Activated CD4-positive, alpha-beta T cell treated with anti-CD3 and anti-CD28 coated beads, Interleukin-10, Interleukin-2, amounts not matched to agents 100 ng/mL and 50 ng/mL, durations not matched to agents 16 hours and 8 hours (primary cell): Measurements from ENCODE around the gene RALGAPB.
A peak's percentile ranks its signal among the peaks of the same experiment; 100 is the strongest.
"Not testable (repeated sequence)": the region's sequence is repeated elsewhere in the genome, so short reads cannot be mapped to it uniquely, and the experiment has no call there.

Source experiments
- DNase-seq: peaks from one replicate; pipeline ENCODE4 v3.0.0-alpha.2; 2020

The RALGAPB gene

DNA sequence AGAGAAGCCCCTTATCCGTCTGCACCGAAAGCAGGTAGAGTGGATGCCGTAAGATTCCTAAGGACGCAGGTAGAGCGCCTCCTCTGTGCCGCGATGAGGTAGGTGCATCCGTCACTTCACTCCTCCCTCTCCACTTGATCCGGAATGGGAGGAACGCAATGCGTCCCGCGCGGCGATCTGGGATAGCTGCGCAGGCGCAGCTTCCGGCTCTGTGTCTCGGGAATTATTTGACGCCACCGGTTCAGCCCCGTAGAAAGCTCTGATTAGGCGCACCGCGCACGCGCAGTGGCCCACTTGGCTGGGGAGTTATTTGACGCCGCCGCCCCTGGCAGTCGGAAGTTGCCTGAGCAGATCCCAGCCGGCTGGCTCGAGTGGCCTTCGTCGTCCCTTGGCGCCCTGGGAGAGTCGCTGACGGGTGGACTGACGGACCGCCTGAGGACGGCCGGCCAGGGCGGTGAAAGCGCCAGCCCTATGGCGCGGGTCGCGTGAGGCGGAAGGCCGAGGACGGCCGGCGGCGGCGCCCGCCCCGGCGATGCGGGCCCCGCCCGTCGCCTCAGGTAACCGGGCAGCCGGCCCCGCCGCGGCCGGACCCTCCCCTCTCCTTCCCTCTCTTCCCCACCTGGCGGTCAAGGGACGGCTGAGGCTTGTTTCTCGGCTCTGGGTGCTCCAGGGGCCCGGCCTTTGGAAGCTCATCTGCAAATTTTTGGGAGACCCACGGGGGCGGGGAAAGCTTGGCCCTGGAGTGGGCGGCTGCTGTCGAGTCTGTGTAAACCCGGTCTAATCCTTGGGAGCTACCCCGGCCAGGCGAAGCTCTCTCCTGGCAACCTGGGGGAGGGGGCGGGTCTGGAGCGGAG is at the start of gene RALGAPB:
Gene RALGAPB (plus strand): TSS at position 331 of the 854 bp plus-strand sequence. CDS start 15,590 bp downstream, outside the sequence.
- peak; percentile 98 for DNase-seq

DNA sequence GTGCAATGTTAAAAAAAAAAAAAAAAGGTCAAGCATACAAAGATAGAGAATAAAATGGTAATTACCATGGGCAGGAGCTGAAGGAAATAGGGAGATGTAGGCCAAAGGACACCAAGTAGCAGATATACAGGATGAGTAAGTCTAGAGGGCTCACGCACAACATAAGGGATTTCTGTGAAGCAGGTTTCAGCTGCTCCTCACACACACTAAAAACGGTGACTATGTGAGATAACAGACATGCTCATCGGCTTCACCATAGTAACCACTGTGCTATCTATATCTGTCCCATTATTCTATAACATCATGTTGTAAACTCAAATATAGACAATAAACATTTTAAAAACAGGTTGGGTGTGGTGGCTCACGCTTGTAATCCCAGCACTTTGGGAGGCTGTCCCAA is 49.1 kb upstream of the RALGAPB start:
- no peak for DNase-seq

DNA sequence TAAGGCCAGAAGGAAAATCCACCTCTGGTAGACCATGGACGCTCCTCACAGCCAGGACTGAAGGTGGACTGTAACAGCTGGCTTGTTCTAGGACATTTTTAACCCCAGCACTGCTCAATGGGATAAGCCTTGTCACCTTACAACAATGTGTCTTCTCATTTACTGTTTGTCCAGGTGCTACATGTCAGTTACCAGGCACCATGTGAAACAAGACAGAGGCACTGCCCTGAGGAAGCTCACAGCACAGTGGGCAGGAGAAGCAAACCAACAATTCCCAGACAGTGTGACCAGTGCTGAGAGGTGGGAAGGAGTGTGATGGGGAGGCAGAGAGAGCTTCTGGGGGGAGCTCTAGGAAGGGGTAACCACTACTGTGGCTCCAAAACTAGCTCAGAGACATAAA is 48.2 kb upstream of the RALGAPB start:
- no peak for DNase-seq

DNA sequence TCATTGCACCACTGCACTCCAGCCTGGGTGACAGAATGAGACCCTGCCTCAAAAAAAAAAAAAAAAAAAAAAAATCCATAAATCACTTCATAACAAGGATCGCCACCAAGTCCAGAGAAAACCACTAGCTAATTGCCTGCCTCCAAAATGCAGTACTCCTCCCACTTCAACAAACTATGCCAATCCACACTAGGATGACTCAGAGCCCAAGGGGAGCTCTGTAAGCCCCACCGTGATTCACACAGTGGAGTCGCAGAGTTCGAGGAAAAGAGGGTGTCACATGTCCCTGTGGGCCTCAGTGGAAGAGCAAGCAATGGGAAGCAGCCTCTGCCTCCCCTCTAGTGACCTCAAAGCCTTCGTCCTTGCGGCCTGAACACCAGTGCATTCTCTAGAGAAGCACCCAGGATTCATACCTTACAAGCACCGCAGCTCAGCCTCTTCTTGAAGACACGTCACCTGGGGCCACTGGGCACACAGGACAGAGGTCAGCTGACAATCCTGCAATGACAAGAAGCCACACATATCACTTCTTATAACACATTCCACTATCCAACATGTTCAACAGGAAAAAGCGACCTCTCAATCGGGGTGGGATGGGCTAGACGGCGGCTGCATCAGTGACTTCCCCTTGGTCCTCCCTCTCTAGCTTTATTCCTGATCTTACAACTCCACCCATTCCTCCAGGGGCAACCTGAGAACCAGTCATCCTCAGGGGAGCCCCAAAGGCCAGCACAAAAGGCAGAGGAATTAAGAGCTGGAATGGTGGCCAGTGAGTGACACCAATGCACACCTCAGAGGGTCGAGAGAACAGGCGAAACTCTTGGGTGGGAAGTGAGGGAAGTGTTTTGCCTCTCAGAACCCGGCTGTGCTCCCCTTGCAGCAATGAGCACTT is 46.4 kb upstream of the RALGAPB start:
- no peak for DNase-seq

DNA sequence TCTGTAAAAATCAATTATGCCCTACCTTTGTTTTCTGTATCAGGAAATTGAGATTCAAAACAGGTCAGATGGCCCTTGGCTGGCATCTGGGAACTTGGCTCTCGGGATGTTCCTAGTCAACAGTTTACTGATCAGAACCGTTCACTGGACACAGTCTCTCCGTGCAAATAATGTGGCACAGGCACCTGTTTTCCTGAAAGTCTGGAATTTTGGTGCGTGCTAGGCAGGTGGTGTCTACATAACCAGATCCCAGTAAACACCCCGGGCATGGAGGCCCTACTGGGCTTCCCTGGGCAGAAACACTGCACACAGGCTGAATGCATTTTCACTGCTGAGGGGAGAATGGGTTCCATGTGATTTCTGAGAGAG is 45.0 kb upstream of the RALGAPB start:
- DNase-seq: no peak

DNA sequence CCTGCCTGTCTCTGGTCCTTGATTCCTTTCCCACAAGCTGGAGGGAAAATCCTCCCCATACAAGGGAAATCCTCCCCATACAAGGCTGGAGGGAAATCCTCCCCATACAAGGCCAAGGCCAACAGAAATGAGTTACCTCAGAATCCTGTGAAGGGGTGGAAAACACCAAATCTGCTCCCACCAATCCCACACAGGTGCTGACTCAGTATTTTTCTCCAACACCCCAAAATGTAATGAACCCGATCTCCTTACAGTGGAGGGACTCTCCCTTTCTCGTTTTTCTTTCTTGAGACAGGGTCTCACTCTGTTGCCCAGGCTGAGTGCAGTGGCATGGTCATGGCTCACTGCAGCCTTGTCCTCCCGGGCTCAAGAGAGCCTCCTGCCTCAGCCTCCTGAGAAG is 43.8 kb upstream of the RALGAPB start:
- DNase-seq: no peak

DNA sequence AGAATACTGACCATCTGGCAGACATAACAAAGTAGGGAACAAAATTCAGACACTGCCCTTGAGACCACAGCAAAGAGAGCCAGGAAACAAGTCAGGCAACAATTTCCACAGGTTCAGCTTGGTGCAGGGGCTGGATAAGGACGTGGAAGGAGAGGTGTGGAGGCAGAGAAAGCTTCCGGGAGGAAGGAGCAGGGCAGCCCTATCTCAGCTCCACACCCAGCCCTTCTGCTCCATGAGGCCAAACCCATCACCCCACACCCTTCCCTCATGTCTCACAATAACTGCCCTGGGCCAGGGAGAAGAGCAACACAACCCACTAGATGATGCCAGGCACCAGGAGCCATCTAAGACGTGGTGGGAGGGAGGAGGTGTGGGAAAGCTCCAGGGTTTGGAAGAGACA is 43.3 kb upstream of the RALGAPB start:
- DNase-seq: no peak

DNA sequence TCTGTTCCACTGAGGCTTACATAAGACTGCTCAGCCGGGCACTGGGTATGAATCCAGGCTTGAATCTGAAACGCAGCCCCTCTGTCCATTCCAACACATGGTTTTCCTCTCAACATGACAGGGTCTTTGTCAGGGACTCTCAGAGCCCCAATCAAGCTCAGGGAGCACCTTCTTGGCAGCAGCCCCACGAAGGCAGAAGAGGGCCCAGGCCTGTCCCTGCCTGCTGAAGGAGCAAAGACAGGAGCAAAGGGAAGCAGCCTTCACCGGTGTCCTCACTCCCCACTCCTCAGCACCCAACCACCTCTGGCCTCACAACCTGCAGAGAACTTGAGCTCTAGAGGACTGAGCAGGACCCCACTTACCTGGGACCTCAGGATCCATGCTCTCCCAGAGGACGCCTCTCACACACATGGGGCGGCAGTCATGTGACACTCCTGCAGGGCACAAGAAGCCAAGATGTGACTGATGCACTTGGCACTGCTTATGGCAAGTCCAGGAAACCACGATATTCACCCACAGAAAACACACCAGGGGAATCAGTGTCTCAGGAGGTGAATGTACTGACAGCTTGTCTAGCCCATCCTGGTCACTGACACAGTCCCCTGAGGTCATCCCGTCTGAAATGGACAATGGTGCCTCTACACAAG is 41.8 kb upstream of the RALGAPB start:
- no peak for DNase-seq

DNA sequence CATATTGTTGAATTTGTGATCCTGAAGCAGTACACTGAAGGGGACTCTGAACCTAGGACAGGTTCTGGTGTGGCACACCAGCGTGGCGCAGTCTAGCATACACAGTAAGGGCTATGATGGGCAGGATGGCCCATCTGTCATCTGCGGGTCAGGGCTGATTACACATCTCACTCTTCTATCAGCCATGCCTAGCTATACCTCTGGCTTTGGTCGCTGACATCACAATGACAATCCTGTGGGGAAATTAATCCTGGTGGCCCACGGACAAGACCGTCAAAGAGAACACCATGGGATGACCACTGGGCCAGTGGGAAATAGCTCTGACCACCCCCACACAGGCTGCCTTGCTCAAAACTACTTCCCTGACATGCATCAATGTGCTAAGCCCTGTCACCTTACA is 40.4 kb upstream of the RALGAPB start:
- DNase-seq: no peak

DNA sequence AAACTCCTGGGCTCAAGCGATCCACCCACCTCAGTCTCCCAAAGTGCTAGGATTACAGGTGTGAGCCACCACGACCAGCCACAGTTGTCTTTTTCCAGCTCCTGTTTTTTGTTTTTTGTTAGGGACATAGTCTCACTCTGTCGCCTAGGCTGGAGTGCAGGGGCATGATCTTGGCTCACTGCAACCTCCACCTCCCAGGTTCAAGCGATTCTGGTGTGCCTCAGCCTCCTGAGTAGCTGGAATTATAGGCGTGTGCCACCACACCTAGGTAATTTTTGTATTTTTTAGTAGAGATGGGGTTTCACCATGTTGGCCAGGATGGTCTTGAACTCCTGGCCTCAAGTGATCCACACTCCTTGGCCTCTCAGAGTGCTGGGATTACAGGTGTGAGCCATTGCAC is 39.8 kb upstream of the RALGAPB start:
- not testable (repeated sequence) for DNase-seq

DNA sequence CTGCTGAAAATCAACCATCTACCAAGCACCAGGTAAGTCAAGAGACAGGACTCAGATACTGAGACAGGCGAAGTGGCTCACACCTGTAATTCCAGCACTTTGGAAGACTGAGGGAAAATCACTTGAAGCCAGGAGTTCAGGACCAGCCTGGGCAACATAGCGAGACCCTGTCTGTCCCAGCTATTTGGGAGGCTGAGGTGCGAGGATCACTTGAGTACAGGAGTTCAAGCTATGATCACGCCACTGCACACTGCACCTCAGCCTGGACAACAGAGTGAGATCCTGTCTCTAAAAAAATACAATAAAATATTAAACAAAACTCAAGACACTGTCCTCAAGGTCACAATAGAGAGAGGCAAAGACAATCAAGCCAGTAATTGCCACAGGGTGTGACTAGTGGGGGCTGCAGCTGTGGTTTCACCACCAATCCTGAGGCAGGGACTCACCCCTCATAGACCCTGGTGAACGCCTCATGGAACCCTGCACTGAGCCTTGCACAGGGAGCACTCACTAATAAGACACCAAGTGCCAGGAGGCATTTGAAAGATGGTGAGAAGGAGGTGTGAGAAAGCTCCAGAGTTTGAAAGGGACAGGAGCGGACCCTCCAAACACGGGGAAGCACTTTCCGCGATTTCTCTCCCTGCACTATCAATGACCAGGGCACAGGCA is 39.2 kb upstream of the RALGAPB start:
- DNase-seq: no peak

DNA sequence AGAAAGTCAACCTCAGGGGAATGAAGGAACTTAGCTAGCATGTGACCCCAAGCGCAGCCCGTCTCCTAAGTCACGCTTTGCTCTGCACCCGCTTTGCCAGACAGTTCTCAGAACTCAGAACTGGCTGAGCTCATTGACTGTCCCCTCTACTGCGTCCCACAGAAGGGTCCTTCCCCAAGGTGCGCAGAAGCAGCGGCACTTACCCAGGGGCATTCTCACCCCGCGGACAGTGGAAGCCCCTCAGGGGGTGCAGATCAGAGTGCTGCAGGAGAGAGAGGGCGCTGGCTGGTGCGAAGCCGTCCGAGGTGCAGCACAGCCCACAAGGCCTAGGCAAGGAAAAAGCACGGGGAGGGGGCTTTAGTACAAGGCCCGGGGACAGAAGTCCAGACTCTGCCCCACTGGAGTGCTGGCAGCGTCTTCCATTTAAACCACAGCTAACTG is 38.3 kb upstream of the RALGAPB start:
- peak; percentile 28 for DNase-seq

DNA sequence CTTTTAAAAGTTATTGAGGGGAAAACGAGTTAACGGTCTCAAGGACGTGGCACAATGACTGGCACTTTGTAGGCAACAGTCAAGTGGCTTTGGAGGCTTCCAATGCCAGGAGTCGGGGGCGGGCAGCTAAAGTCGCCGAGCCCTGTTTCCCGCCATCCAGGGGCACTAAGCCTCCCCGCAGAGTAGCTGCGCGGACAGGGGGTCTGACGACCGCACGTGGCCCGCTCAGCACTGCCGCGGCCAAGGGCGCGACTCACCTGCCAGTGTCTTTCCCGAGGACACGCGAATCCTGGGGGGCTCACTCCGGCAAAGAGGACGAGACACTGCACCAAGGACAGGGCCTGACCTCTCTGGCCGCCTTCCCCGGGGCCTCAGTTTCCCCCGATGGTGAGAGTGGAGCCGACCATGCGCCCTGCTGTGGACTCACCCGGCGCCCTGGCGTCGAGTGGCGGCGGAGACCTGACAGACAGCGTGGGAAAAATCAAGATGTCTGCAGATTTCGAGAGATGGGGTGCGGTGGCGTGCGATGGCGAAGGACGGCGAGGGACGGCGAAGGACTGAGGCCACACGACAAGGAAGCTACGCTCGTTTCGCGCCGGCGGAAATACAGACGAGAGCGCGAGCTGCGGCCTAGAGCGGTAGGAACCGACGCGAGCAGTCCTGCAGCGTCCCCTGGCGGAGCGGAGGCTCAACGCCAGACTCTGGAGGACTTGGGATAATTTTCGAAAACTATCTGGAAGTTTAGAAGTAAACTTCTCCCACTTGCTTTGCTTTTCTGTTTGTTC is 37.7 kb upstream of the RALGAPB start, which contains the start of gene SNHG17:
Gene SNHG17 (minus strand): TSS at position 559 of the 785 bp plus-strand sequence.
- peak; percentile 90 for DNase-seq

DNA sequence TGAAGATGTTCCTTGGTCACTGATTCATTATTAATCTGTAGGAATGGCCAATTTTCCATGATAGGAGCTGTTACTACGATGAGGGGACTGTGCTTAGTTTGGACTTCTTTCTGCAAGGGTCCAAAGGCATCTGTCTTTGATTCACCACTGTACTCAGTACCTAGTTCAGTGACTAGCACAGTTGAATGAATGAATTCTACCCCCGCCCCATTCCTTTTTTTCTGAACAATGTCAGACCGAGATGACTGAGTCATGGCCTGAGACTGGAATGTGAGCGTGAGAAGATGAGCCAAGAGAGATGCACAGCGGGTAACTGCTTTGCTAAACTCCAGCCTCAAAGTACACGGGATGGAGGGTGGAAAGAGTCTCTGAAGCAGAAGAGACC is 37.1 kb upstream of the RALGAPB start:
- no peak for DNase-seq

DNA sequence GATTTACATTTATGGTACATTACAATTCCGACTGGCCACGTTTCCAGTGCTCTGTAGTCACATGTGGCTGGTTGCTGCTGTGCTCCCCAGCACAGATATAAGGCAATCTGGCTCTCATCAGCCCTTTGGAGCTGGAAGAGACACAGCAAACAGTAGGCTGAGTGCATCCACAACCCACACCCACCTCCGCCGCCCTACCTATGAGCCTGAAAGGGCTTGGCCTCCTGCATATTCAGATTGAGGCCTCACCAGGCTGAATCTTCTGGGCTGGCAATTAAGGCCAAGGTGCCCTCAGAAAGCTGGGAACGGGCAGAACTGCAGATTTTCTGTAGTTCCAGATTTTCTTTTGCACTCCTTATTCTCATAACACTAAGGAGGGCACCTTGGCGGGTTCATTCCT is 34.8 kb upstream of the RALGAPB start:
- DNase-seq: no peak

DNA sequence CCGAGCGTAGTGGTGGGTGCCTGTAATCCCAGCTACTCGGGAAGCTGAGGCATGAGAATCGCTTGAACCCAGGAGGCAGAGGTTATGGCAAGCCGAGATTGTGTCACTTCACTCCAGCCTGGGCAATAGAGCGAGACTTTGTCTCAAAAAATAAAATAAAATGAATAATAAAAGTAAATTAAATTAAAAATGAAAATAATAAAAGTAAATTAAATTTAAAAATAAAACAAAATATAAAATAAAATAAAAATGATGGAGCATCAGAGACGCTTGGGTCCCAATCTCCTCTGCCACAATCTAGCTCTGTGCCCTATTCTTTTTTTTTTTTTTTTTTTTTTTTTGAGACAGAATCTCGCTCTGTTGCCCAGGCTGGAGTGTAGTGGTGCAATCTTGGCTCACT is 31.5 kb upstream of the RALGAPB start:
- DNase-seq: not testable (repeated sequence)

DNA sequence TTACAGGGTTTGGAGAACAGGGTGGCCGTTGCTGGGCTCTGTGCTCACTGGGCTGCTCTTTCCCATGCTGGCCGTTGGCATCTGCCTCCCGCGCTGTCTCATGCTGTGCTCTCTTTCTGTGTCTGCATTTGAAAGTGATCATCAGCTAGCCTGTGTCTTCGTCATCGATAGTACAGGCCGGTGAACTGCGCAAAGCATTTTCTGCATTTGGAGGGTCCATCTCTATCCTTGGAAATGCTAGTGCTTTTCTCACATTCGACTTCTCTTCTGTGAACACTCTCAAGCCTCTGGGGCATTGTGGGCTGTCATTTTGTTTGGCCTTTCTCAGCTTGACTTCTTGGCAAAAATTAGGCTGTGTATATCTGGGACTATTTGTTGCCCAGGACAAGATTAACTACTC is 30.7 kb upstream of the RALGAPB start:
- DNase-seq: no peak

DNA sequence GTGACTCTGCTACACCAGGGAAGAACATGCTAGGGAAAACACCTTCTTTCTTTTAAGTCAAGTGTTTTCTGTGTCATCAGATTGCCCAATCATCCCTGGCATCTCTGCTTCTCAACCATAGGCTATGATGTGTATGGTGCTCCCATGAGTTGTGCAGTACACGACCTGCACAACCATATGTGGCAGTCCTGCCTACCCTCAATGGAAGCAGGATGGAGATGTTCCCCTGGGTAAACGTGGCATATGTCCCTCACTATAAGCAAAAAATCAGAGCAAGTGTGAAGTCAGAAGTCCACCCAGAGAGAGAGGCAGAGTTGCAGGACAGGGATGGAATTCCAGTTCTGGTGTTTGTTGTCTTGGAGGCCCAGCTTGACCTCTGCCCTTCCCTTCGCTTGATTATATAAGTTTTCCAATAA is 27.3 kb upstream of the RALGAPB start:
- DNase-seq: no peak

DNA sequence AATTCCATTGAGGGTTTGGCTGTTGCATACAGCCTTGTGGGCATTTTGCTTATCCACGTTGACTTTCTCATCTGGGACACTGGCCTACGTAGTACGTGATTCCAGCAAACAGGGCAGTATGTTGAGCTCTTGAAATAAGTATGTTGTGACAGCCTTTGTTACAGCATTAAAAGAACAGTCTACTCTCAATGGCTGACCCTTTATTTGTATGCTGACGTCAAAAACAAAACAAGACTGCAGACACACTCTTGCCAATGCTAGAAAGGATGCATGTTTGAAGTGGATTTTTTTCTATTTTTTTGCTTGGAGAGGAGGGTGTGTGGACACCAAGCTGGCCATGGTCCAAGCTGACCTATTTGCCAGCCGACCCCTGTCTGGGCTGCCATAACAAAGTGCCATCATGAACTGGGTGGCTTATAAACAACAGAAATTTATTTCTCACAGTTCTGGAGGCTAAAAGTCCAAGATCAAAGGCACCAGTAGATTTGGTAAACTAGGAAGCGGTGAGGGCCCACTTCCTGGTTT is 26.7 kb upstream of the RALGAPB start:
- no peak for DNase-seq

DNA sequence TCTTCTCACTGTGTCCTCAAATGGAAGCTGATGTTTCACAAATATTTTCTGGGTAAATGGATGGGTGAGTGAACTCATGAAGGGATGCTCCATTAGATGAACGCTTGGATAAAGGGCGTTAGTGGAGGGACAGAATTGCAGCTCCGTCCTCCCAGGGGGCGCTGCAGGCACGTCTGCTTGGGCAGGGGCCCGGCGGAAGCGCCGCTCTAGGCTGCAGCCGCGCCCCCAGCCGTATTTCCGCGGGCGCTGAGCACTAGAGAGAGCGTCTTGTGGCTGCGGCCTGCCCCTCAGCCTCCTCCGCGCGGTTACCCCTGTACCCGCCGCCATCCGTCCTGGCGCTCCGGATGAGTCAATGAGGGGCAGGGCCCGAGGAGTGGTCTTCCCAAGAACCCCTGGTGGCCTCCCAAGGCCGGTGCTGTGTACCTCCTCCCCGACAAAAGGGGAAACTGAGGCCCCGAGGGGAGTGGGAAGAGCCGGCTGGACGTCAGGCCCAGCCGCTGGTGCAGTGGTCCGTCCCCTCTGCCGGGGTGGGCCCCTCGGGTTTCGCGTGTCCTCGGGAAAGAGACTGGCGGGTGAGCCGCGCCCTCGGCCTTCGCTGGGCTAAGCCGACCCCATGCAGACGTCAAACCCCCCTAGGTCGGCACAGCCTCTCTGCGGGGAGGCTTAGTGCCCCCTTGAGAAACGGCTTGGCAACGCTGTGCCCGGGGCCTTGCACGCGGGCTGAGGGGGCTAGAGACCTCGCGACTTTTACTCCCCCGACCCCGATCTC is 26.0 kb upstream of the RALGAPB start:
- DNase-seq: peak; percentile 96

DNA sequence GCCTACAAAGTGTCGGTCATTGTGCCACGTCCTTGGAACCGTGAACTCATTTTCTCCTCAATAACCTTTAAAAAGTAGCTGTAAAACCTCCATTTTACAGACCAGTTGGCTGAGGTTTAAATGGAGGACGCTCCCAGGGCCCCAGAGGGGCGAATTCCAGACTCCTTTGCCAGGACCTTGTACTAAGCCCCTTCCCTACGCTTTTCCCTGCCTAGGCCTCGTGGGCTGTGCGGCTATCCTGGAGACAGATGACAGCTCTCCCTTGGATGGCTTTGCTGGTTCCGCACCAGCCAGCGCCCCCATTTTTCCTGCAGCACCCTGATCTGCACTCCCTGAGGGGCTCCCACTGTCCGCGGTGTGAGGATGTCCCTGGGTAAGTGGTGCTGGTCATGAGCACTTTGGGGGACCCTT is 25.4 kb upstream of the RALGAPB start:
- no peak for DNase-seq
